GM23338 (cell line): ENCODE results near the gene GAS1.

Source experiments
- EZH2 ChIP-seq: fragments of 200-600 bp; sonication (generic); IDR thresholded peaks from one replicate; pipeline ENCODE4 v1.8.0; 2017; ENCODE audit warnings: antibody characterized with exemption, mild to moderate bottlenecking, low read depth; ENCODE audit not compliant: unreplicated experiment
- EZH2phosphoT487 ChIP-seq: fragments of 200-600 bp; sonication (generic); IDR thresholded peaks from one replicate; pipeline ENCODE4 v1.8.1; 2018; ENCODE audit warnings: antibody characterized with exemption; ENCODE audit not compliant: unreplicated experiment
- POLR2AphosphoS5 ChIP-seq: IDR thresholded peaks from 2 replicates; pipeline ENCODE4 v1.6.1; 2016; ENCODE audit warnings: antibody characterized with exemption, low read depth
- TF ChIP-seq, protein P1 (sequence below), 2 experiments: fragments of 200-600 bp in 1 of 2; sonication (generic) in 1 of 2; conservative IDR thresholded peaks; 2 replicates each; pipeline versions ENCODE4 v1.5.1 to v1.6.1; 2016 to 2017; ENCODE audit warnings: antibody characterized with exemption in 2 of 2, low read depth in 2 of 2, mild to moderate bottlenecking in 2 of 2, moderate library complexity in 1 of 2

DNA sequence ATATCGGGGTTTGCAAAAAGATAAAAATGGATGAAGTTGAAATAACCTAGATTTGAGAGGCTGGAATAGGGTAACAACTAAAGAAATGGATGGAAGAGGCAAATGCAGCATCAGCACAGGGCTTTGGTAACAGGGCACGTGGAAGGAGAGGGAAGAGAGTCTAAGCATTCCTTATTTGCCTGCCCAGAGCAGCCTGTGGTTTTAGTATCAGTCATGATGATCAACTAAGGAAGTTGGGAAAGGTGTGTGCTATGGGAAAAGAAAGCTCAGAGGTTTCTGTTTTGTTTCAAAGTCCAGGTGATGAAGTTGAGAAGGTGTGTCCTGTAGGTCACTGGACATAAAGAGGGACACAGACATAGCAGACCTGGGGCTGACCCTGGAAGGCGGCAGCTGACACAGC is 28.8 kb downstream of the GAS1 start:
- TF ChIP-seq EZH2phosphoT487 (no peak), POLR2AphosphoS5 (no peak), EZH2 (no peak)
- TF ChIP-seq, protein P1, sequence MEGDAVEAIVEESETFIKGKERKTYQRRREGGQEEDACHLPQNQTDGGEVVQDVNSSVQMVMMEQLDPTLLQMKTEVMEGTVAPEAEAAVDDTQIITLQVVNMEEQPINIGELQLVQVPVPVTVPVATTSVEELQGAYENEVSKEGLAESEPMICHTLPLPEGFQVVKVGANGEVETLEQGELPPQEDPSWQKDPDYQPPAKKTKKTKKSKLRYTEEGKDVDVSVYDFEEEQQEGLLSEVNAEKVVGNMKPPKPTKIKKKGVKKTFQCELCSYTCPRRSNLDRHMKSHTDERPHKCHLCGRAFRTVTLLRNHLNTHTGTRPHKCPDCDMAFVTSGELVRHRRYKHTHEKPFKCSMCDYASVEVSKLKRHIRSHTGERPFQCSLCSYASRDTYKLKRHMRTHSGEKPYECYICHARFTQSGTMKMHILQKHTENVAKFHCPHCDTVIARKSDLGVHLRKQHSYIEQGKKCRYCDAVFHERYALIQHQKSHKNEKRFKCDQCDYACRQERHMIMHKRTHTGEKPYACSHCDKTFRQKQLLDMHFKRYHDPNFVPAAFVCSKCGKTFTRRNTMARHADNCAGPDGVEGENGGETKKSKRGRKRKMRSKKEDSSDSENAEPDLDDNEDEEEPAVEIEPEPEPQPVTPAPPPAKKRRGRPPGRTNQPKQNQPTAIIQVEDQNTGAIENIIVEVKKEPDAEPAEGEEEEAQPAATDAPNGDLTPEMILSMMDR (conservative IDR thresholded peaks at IDR 0.05; ENCODE audit: low read depth in 2 of 2): no peak
